DND-41 (cell line): Measurements from ENCODE around the gene ILRUN.

Experiments
- ATAC-seq: fragments of 200-7000 bp; cut with Tn5 transposase; 3 replicates; pipeline ENCODE4 v1.9.1; 2021; ENCODE audit warnings: low read depth; ENCODE audit not compliant: insufficient read depth
- DNase-seq: peaks from one replicate; pipeline ENCODE4 v3.0.0-alpha.2; 2020
- H2AFZ ChIP-seq: 2 replicates; pipeline ENCODE4 v1.6.0; 2012; ENCODE audit warnings: low read depth, low read length
- H3K27ac ChIP-seq: 2 replicates; pipeline ENCODE4 v1.5.1; 2012; ENCODE audit warnings: low read length, inconsistent platforms
- H3K27me3 ChIP-seq: fragments of 200-600 bp; sonication (generic); 2 replicates; pipeline ENCODE4 v1.6.0; 2012; ENCODE audit warnings: low read length, mild to moderate bottlenecking, inconsistent platforms; ENCODE audit not compliant: insufficient read depth, poor library complexity
- H3K36me3 ChIP-seq: 2 replicates; pipeline ENCODE4 v1.5.1; 2012; ENCODE audit warnings: low read length, inconsistent platforms; ENCODE audit not compliant: insufficient read depth
- H3K4me1 ChIP-seq: 2 replicates; pipeline ENCODE4 v1.5.1; 2012; ENCODE audit warnings: mild to moderate bottlenecking, low read length; ENCODE audit not compliant: insufficient read depth
- H3K4me2 ChIP-seq: 2 replicates; pipeline ENCODE4 v1.6.0; 2012; ENCODE audit warnings: mild to moderate bottlenecking, moderate library complexity, low read length, inconsistent platforms; ENCODE audit not compliant: insufficient read depth
- H3K4me3 ChIP-seq, 2 experiments: fragments of 200-600 bp in 1 of 2; shearing (Covaris generic) in 1 of 2; 2 replicates each; pipeline ENCODE4 v1.5.1; 2012 to 2016; ENCODE audit warnings: inconsistent platforms in 2 of 2, low read length in 2 of 2, mild to moderate bottlenecking in 2 of 2, low read depth in 1 of 2, moderate library complexity in 1 of 2
- H3K79me2 ChIP-seq: 2 replicates; pipeline ENCODE4 v1.6.0; 2012; ENCODE audit warnings: low read length, inconsistent platforms; ENCODE audit not compliant: insufficient read depth
- H3K9ac ChIP-seq: 2 replicates; pipeline ENCODE4 v1.6.0; 2012; ENCODE audit warnings: low read depth, mild to moderate bottlenecking, inconsistent platforms, low read length, moderate library complexity
- H3K9me3 ChIP-seq: 2 replicates; pipeline ENCODE4 v1.5.1; 2012; ENCODE audit warnings: low read length, moderate library complexity, mild to moderate bottlenecking, inconsistent platforms; ENCODE audit not compliant: insufficient read depth, severe bottlenecking
- H4K20me1 ChIP-seq: 2 replicates; pipeline ENCODE4 v1.6.0; 2012; ENCODE audit warnings: low read length; ENCODE audit not compliant: insufficient read depth
- CTCF ChIP-seq: IDR thresholded peaks from 2 replicates; pipeline ENCODE4 v1.5.1; 2012; ENCODE audit warnings: borderline replicate concordance, low read length, moderate library complexity, mild to moderate bottlenecking; ENCODE audit not compliant: poor library complexity, severe bottlenecking; ENCODE audit errors: extremely low read depth
- EZH2 ChIP-seq: IDR thresholded peaks from 3 replicates; pipeline ENCODE4 v1.6.1; 2012; ENCODE audit warnings: borderline replicate concordance, low read depth, mild to moderate bottlenecking, moderate library complexity, low read length, inconsistent platforms; ENCODE audit not compliant: severe bottlenecking

Gene ILRUN

GRCh38 chr6:34743625-34744293 is 47.2 kb upstream of the ILRUN start:
- Histone ChIP-seq H3K9me3 (no peaks in the 10 kb centered on the region), H3K79me2 (no peaks in the 10 kb centered on the region), H2AFZ (no peak overlapping the region), H3K4me1 (no peaks in the 10 kb centered on the region), H3K4me3 (no peak overlapping the region), H4K20me1 (no peaks in the 10 kb centered on the region), H3K27ac (no peak overlapping the region), H3K9ac (no peak overlapping the region), H3K36me3 (no peaks in the 10 kb centered on the region), H3K27me3 (no peaks in the 10 kb centered on the region), H3K4me2 (no peak overlapping the region)
- no peak for ATAC-seq
- DNase-seq: no peak
- TF ChIP-seq CTCF: no peak
- no peak for TF ChIP-seq EZH2

- no peak for DNase-seq
- no peak for TF ChIP-seq CTCF
- no peak for TF ChIP-seq EZH2
- ATAC-seq: no peak
- no peaks in the 10 kb centered on the region for H3K36me3 ChIP-seq
- no peak overlapping the region for H3K4me3 ChIP-seq
- no peak overlapping the region for H3K9ac ChIP-seq
- H3K9me3 ChIP-seq: no peaks in the 10 kb centered on the region
- no peak overlapping the region for H2AFZ ChIP-seq
- H3K27me3 ChIP-seq: no peaks in the 10 kb centered on the region
- no peaks in the 10 kb centered on the region for H3K79me2 ChIP-seq
- H3K4me1 ChIP-seq: no peaks in the 10 kb centered on the region
- no peaks in the 10 kb centered on the region for H4K20me1 ChIP-seq
- H3K4me2 ChIP-seq: no peak overlapping the region
- H3K27ac ChIP-seq: no peak overlapping the region
Observed at GRCh38 chr6:34742094-34742493, 45.5 kb upstream of the ILRUN start.

- H3K36me3 ChIP-seq: no peaks in the 10 kb centered on the region
- H3K4me2 ChIP-seq: no peak overlapping the region
- H3K27me3 ChIP-seq: no peaks in the 10 kb centered on the region
- H3K9me3 ChIP-seq: no peaks in the 10 kb centered on the region
- no peaks in the 10 kb centered on the region for H4K20me1 ChIP-seq
- DNase-seq (no peak), ATAC-seq (no peak)
- H2AFZ ChIP-seq: no peak overlapping the region
- no peak overlapping the region for H3K4me3 ChIP-seq
- H3K27ac ChIP-seq: no peak overlapping the region
- TF ChIP-seq CTCF (no peak), EZH2 (no peak)
- no peaks in the 10 kb centered on the region for H3K4me1 ChIP-seq
- H3K9ac ChIP-seq: no peak overlapping the region
- H3K79me2 ChIP-seq: no peaks in the 10 kb centered on the region
Observed at GRCh38 chr6:34736823-34737222, 40.3 kb upstream of the ILRUN start.
